SIG-M5 (cell line): ENCODE results near the gene EXO5.
"Not testable (repeated sequence)": the region's sequence is repeated elsewhere in the genome, so short reads cannot be mapped to it uniquely, and the experiment has no call there.

ENCODE experiments used
- DNase-seq: peaks from one replicate; lab custom pipeline; 2025; lab: John Stamatoyannopoulos, UW

EXO5 gene

GRCh38 chr1:40554807-40555206, 46.2 kb downstream of the EXO5 start:
- DNase-seq: not testable (repeated sequence)

GRCh38 chr1:40556121-40556520, 47.6 kb downstream of the EXO5 start:
- no peak for DNase-seq

- DNase-seq: not testable (repeated sequence)
These were observed 49.7 kb downstream of the EXO5 start for GRCh38 chr1:40558241-40558640.

- no peak for DNase-seq
These were observed 53.6 kb downstream of the EXO5 start for GRCh38 chr1:40562185-40562584.

- no peak for DNase-seq
These were observed 54.7 kb downstream of the EXO5 start for GRCh38 chr1:40563266-40563665.

GRCh38 chr1:40564506-40564905, 55.9 kb downstream of the EXO5 start:
- no peak for DNase-seq

- DNase-seq: no peak
These were observed 56.3 kb downstream of the EXO5 start for GRCh38 chr1:40564913-40565312.
